Measurements from ENCODE around the gene GRID1. TPM values are rescaled to one million over a fixed set of nuclear protein-coding genes. Genes with fewer than 3 reads are reported as not detected.

GRID1 gene
- total RNA-seq, 1 experiment from 2014 or later = not detected

DNA sequence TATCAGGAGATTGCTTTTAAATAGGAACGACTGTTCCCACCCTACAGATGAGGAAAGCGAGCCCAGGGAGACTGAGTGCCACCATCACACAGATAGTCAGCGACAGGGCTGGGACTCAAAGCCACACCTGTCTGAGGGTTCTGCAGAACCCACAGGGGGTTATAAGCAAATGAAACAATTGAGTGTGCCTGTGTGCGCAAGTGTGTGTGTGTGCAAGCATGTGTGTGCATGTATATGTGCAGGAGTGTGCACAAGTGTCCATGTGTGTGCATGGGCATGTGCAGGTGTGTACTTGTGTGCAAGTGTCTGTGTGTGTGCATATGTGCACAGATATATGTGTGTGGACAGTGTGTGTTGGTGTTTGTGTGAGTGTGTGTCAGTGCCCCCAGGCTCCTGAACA lies 280.2 kb downstream of the GRID1 start:
- Histone ChIP-seq H3K4me1 (ENCODE audit: insufficient read depth, low read length) (no peaks in the 10 kb centered on the region), H3K9ac (ENCODE audit: low read length) (no peak overlapping the region), H3K27ac (ENCODE audit: low read length) (no peak overlapping the region), H4K20me1 (ENCODE audit: low read length) (no peaks in the 10 kb centered on the region), H3K79me2 (ENCODE audit: low read length) (no peaks in the 10 kb centered on the region), H3K9me2 (replicated peaks; ENCODE audit: low read length) (no peaks in the 10 kb centered on the region), H3F3A (ENCODE audit: low read length, unreplicated experiment) (no peaks in the 10 kb centered on the region), H3K4me2 (ENCODE audit: low read length) (no peak overlapping the region), H2AFZ (ENCODE audit: low read length) (no peak overlapping the region), H3K4me3 (ENCODE audit: low read length) (no peak overlapping the region), H3K36me3 (ENCODE audit: low read depth, low read length) (no peaks in the 10 kb centered on the region), H3K9me3 (ENCODE audit: low read length) (no peaks in the 10 kb centered on the region), H3K27me3 (ENCODE audit: low read length) (no peaks in the 10 kb centered on the region)
- CTCF ChIA-PET = no interaction called here
- intact Hi-C loops (cut with micrococcal nuclease) = no loop called here
- TF ChIP-seq, protein P1, sequence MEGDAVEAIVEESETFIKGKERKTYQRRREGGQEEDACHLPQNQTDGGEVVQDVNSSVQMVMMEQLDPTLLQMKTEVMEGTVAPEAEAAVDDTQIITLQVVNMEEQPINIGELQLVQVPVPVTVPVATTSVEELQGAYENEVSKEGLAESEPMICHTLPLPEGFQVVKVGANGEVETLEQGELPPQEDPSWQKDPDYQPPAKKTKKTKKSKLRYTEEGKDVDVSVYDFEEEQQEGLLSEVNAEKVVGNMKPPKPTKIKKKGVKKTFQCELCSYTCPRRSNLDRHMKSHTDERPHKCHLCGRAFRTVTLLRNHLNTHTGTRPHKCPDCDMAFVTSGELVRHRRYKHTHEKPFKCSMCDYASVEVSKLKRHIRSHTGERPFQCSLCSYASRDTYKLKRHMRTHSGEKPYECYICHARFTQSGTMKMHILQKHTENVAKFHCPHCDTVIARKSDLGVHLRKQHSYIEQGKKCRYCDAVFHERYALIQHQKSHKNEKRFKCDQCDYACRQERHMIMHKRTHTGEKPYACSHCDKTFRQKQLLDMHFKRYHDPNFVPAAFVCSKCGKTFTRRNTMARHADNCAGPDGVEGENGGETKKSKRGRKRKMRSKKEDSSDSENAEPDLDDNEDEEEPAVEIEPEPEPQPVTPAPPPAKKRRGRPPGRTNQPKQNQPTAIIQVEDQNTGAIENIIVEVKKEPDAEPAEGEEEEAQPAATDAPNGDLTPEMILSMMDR (conservative IDR thresholded peaks at IDR 0.05; ENCODE audit: low read depth, low read length) = no peak
- TF ChIP-seq EZH2 (IDR thresholded peaks at IDR 0.05; ENCODE audit: low read length, unreplicated experiment) = no peak
- TF ChIP-seq EZH2phosphoT487 (IDR thresholded peaks at IDR 0.05; ENCODE audit: borderline replicate concordance, low read length) = no peak
- BruUV-seq (replicated peaks) = no TSS peak
- DNase-seq (no peak), ATAC-seq (no peak)
- POLR2A ChIA-PET (ENCODE audit: unreplicated experiment) = no interaction called here

DNA sequence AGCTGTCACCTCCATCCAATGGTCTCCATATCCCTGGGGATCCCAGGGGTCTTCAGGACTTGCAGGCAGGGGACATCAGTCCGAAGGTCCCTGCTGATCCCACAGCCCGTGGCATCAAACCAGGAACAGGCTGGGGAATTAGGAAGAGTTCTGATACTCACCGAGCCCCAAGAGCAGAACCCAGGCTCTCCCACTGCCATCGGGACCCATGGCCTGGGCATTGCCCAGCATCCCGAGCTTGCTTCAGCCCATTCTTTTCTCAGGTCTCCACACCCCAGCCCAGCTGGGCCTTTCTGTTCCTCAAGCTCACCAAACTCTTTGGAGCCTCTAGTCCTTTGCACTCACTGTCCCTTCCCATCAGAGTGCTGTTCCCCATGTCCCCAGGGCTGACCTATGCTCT lies 280.9 kb downstream of the GRID1 start:
- ATAC-seq (no peak), DNase-seq (no peak)
- CTCF ChIA-PET = no interaction called here
- no peaks in the 10 kb centered on the region for H3F3A ChIP-seq (ENCODE audit: low read length, unreplicated experiment)
- no peaks in the 10 kb centered on the region for H3K9me3 ChIP-seq (ENCODE audit: low read length)
- H3K9me2 ChIP-seq (replicated peaks; ENCODE audit: low read length) = no peaks in the 10 kb centered on the region
- no peak overlapping the region for H3K9ac ChIP-seq (ENCODE audit: low read length)
- no peaks in the 10 kb centered on the region for H3K79me2 ChIP-seq (ENCODE audit: low read length)
- H2AFZ ChIP-seq (ENCODE audit: low read length) = no peak overlapping the region
- BruUV-seq (replicated peaks) = no TSS peak
- no peaks in the 10 kb centered on the region for H4K20me1 ChIP-seq (ENCODE audit: low read length)
- POLR2A ChIA-PET (ENCODE audit: unreplicated experiment) = no interaction called here
- H3K4me2 ChIP-seq (ENCODE audit: low read length) = no peak overlapping the region
- H3K27me3 ChIP-seq (ENCODE audit: low read length) = no peaks in the 10 kb centered on the region
- H3K27ac ChIP-seq (ENCODE audit: low read length) = no peak overlapping the region
- H3K4me3 ChIP-seq (ENCODE audit: low read length) = no peak overlapping the region
- no peaks in the 10 kb centered on the region for H3K36me3 ChIP-seq (ENCODE audit: low read depth, low read length)
- H3K4me1 ChIP-seq (ENCODE audit: insufficient read depth, low read length) = no peaks in the 10 kb centered on the region
- intact Hi-C loops (cut with micrococcal nuclease) = no loop called here
- TF ChIP-seq, protein P1 (conservative IDR thresholded peaks at IDR 0.05; ENCODE audit: low read depth, low read length) = no peak
- TF ChIP-seq EZH2 (IDR thresholded peaks at IDR 0.05; ENCODE audit: low read length, unreplicated experiment) (no peak), EZH2phosphoT487 (IDR thresholded peaks at IDR 0.05; ENCODE audit: borderline replicate concordance, low read length) (no peak)

- intact Hi-C loops (cut with micrococcal nuclease) = no loop called here
- Histone ChIP-seq H3K9me2 (replicated peaks; ENCODE audit: low read length) (no peaks in the 10 kb centered on the region), H3K36me3 (ENCODE audit: low read depth, low read length) (no peaks in the 10 kb centered on the region), H3K9ac (ENCODE audit: low read length) (no peak overlapping the region), H3K4me1 (ENCODE audit: insufficient read depth, low read length) (no peaks in the 10 kb centered on the region), H3F3A (ENCODE audit: low read length, unreplicated experiment) (no peaks in the 10 kb centered on the region), H3K4me2 (ENCODE audit: low read length) (no peak overlapping the region), H4K20me1 (ENCODE audit: low read length) (no peaks in the 10 kb centered on the region), H3K27me3 (ENCODE audit: low read length) (no peaks in the 10 kb centered on the region), H3K9me3 (ENCODE audit: low read length) (no peaks in the 10 kb centered on the region), H3K27ac (ENCODE audit: low read length) (no peak overlapping the region), H2AFZ (ENCODE audit: low read length) (no peak overlapping the region), H3K79me2 (ENCODE audit: low read length) (no peaks in the 10 kb centered on the region), H3K4me3 (ENCODE audit: low read length) (no peak overlapping the region)
- BruUV-seq (replicated peaks) = no TSS peak
- ChIA-PET CTCF (no interaction called here), POLR2A (ENCODE audit: unreplicated experiment) (no interaction called here)
- TF ChIP-seq EZH2phosphoT487 (IDR thresholded peaks at IDR 0.05; ENCODE audit: borderline replicate concordance, low read length) = no peak
- no peak for TF ChIP-seq EZH2 (IDR thresholded peaks at IDR 0.05; ENCODE audit: low read length, unreplicated experiment)
- TF ChIP-seq, protein P1 (conservative IDR thresholded peaks at IDR 0.05; ENCODE audit: low read depth, low read length) = no peak
- ATAC-seq = no peak
- DNase-seq = no peak
Measured at GRCh38 chr10:86085136-86085535, 281.5 kb downstream of the GRID1 start.

Measured in PC-3 (cell line).